H9 (cell line): ENCODE results near the gene LDHAL6B. TPM values are rescaled to one million over a fixed set of nuclear protein-coding genes. Genes with fewer than 3 reads are reported as not detected.

Source experiments
- DNase-seq: peaks from one replicate; pipeline ENCODE4 v3.0.0-alpha.2; 2017
- H2AFZ ChIP-seq: one replicate; pipeline ENCODE4 v1.6.1; 2013; ENCODE audit warnings: mild to moderate bottlenecking, low read length, control low read depth, moderate library complexity
- H2AK5ac ChIP-seq: 2 replicates; pipeline ENCODE4 v1.6.1; 2013; ENCODE audit warnings: low read length, control low read depth, mixed read lengths; ENCODE audit not compliant: insufficient read length
- H2BK120ac ChIP-seq: one replicate; pipeline ENCODE4 v1.6.1; 2013; ENCODE audit warnings: low read depth, mild to moderate bottlenecking, low read length, control low read depth, inconsistent platforms; ENCODE audit not compliant: poor library complexity, severe bottlenecking
- H2BK12ac ChIP-seq: 2 replicates; pipeline ENCODE4 v1.6.1; 2013; ENCODE audit warnings: low read length, control low read depth, mixed read lengths, low read depth; ENCODE audit not compliant: insufficient read length
- H2BK15ac ChIP-seq: 2 replicates; pipeline ENCODE4 v1.6.1; 2013; ENCODE audit warnings: low read depth, low read length, control low read depth
- H2BK20ac ChIP-seq: one replicate; pipeline ENCODE4 v1.6.1; 2013; ENCODE audit warnings: low read depth, mild to moderate bottlenecking, low read length, control low read depth, inconsistent platforms; ENCODE audit not compliant: poor library complexity, severe bottlenecking
- H2BK5ac ChIP-seq: 2 replicates; pipeline ENCODE4 v1.6.1; 2013; ENCODE audit warnings: low read length, control low read depth, mixed read lengths; ENCODE audit not compliant: insufficient read length
- H3K14ac ChIP-seq: 2 replicates; pipeline ENCODE4 v1.6.1; 2013; ENCODE audit warnings: low read length, control low read depth; ENCODE audit not compliant: insufficient read depth
- H3K18ac ChIP-seq: 2 replicates; pipeline ENCODE4 v1.6.1; 2013; ENCODE audit warnings: low read depth, mild to moderate bottlenecking, mixed read lengths, low read length, control low read depth; ENCODE audit not compliant: insufficient read length
- H3K23ac ChIP-seq: 2 replicates; pipeline ENCODE4 v1.6.1; 2013; ENCODE audit warnings: low read length, control low read depth, mixed read lengths, low read depth; ENCODE audit not compliant: insufficient read length
- H3K23me2 ChIP-seq: 2 replicates; pipeline ENCODE4 v1.6.1; 2013; ENCODE audit warnings: low read depth, mild to moderate bottlenecking, mixed read lengths, low read length, control low read depth; ENCODE audit not compliant: insufficient read length, poor library complexity, severe bottlenecking
- H3K27ac ChIP-seq: 2 replicates; pipeline ENCODE4 v1.5.1; 2013; ENCODE audit warnings: low read length, control low read depth, mixed read lengths, low read depth; ENCODE audit not compliant: insufficient read length
- H3K27me3 ChIP-seq: 2 replicates; pipeline ENCODE4 v1.6.1; 2013; ENCODE audit warnings: low read length, control low read depth, inconsistent platforms; ENCODE audit not compliant: insufficient read depth
- H3K4ac ChIP-seq: 2 replicates; pipeline ENCODE4 v1.6.1; 2013; ENCODE audit warnings: low read depth, mild to moderate bottlenecking, control low read depth, inconsistent platforms, low read length, moderate library complexity
- H3K4me1 ChIP-seq: 2 replicates; pipeline ENCODE4 v1.6.1; 2013; ENCODE audit warnings: low read length, control low read depth, inconsistent platforms; ENCODE audit not compliant: insufficient read depth
- H3K4me2 ChIP-seq: 2 replicates; pipeline ENCODE4 v1.6.1; 2013; ENCODE audit warnings: low read length, control low read depth, mixed read lengths; ENCODE audit not compliant: insufficient read length, insufficient read depth
- H3K56ac ChIP-seq: 2 replicates; pipeline ENCODE4 v1.6.1; 2013; ENCODE audit warnings: low read depth, mild to moderate bottlenecking, mixed read lengths, low read length, control low read depth; ENCODE audit not compliant: insufficient read length
- H3K79me1 ChIP-seq: 2 replicates; pipeline ENCODE4 v1.6.1; 2013; ENCODE audit warnings: low read depth, mild to moderate bottlenecking, moderate library complexity, low read length, control low read depth, inconsistent platforms; ENCODE audit not compliant: insufficient read depth, poor library complexity, severe bottlenecking
- H3K79me2 ChIP-seq: 2 replicates; pipeline ENCODE4 v1.6.1; 2013; ENCODE audit warnings: low read length, control low read depth, inconsistent platforms; ENCODE audit not compliant: insufficient read depth
- H3K9ac ChIP-seq: 2 replicates; pipeline ENCODE4 v1.6.1; 2013; ENCODE audit warnings: low read length, control low read depth, mixed read lengths; ENCODE audit not compliant: insufficient read length; ENCODE audit errors: extremely low read depth
- H3K9me3 ChIP-seq: one replicate; pipeline ENCODE4 v1.6.1; 2013; ENCODE audit warnings: low read depth, low read length, inconsistent platforms; ENCODE audit not compliant: control insufficient read depth
- H3T11ph ChIP-seq: one replicate; pipeline ENCODE4 v1.6.1; 2013; ENCODE audit warnings: mild to moderate bottlenecking, low read length, control low read depth, inconsistent platforms
- H4K20me1 ChIP-seq: one replicate; pipeline ENCODE4 v1.6.1; 2013; ENCODE audit not compliant: control insufficient read depth, insufficient read length, insufficient read depth
- H4K5ac ChIP-seq: 2 replicates; pipeline ENCODE4 v1.6.1; 2013; ENCODE audit warnings: low read depth, mild to moderate bottlenecking, mixed read lengths, low read length, control low read depth; ENCODE audit not compliant: insufficient read length
- H4K8ac ChIP-seq: replicated peaks from 2 replicates; pipeline ENCODE4 v1.6.1; 2013; ENCODE audit warnings: low read length, control low read depth, mixed read lengths, low read depth; ENCODE audit not compliant: insufficient read length
- H4K91ac ChIP-seq: 2 replicates; pipeline ENCODE4 v1.6.1; 2013; ENCODE audit warnings: low read depth, mild to moderate bottlenecking, moderate library complexity, mixed read lengths, low read length, control low read depth; ENCODE audit not compliant: insufficient read length
- H3K27ac Mint-ChIP-seq, 3 experiments: 2 replicates in 2 of 3; 3 replicates in 1 of 3; pipeline ENCODE4 v1.8.0; 2020 to 2021; ENCODE audit warnings: mixed read lengths in 3 of 3, mild to moderate bottlenecking in 1 of 3, moderate library complexity in 1 of 3
- H3K27me3 Mint-ChIP-seq: 2 replicates; pipeline ENCODE4 v1.8.0; 2021; ENCODE audit warnings: low read depth, mild to moderate bottlenecking, moderate library complexity, mixed read lengths
- H3K36me3 Mint-ChIP-seq, 3 experiments: 2 replicates in 2 of 3; 3 replicates in 1 of 3; pipeline ENCODE4 v1.8.0; 2020 to 2021; ENCODE audit warnings: low read depth in 3 of 3, mixed read lengths in 3 of 3; ENCODE audit not compliant: insufficient read depth in 1 of 3
- H3K4me1 Mint-ChIP-seq, 2 experiments: 2 replicates each; pipeline ENCODE4 v1.8.0; 2020; ENCODE audit warnings: mixed read lengths in 2 of 2
- H3K4me3 Mint-ChIP-seq, 2 experiments: 2 replicates in 1 of 2; 3 replicates in 1 of 2; pipeline ENCODE4 v1.8.0; 2020 to 2021; ENCODE audit warnings: mild to moderate bottlenecking in 2 of 2, mixed read lengths in 2 of 2, moderate library complexity in 1 of 2
- H3K9me3 Mint-ChIP-seq, 2 experiments: 2 replicates in 1 of 2; 3 replicates in 1 of 2; pipeline ENCODE4 v1.8.0; 2020; ENCODE audit warnings: mild to moderate bottlenecking in 2 of 2, mixed read lengths in 2 of 2, moderate library complexity in 1 of 2
- CTCF ChIP-seq: fragments of 200-600 bp; sonication (generic); conservative IDR thresholded peaks from 3 replicates; pipeline ENCODE4 v1.8.0; 2021; ENCODE audit warnings: antibody characterized with exemption, mild to moderate bottlenecking
- WGBS: extraction: QIAGEN DNeasy Blood & Tissue Kit; methylation state at CpG from one replicate; pipeline ENCODE4 v1.1.7; 2013; ENCODE audit warnings: missing lambda C conversion rate, low lambda C conversion rate, mixed read lengths; ENCODE audit not compliant: insufficient read length; ENCODE audit errors: extremely low coverage; 5-methylcytosine and 5-hydroxymethylcytosine counted together
- total RNA-seq: library from RNA; stranded (reverse); gene quantifications from 2 replicates; pipeline ENCODE4 v1.2.1, GENCODE V29; 2021

The LDHAL6B gene
- total RNA-seq, 1 experiment from 2014 or later = not detected

GRCh38 chr15:59229453-59229852, 22.8 kb downstream of the LDHAL6B start:
- H3K14ac ChIP-seq = no peak overlapping the region
- Mint-ChIP-seq H3K9me3 (no peaks in the 10 kb centered on the region), H3K27ac (no peak overlapping the region), H3K4me3 (no peak overlapping the region), H3K36me3 (peaks cover 2 to 22% (median 20%) of the 10 kb centered on the region in 3 experiments; a peak in 6 of 7 replicates), H3K4me1 (peaks cover 0 to 4% of the 10 kb centered on the region in 2 experiments; a peak in 1 of 4 replicates), H3K27me3 (no peaks in the 10 kb centered on the region)
- H3K4ac ChIP-seq = no peak overlapping the region
- no peaks in the 10 kb centered on the region for H4K20me1 ChIP-seq
- H3K23me2 ChIP-seq = no peaks in the 10 kb centered on the region
- no peak overlapping the region for H2BK20ac ChIP-seq
- no peak overlapping the region for H2AK5ac ChIP-seq
- no CpG with 5 or more reads among the region's 3 CpGs for WGBS
- no peak overlapping the region for H3K23ac ChIP-seq
- H4K8ac ChIP-seq = no peak overlapping the region
- H3K56ac ChIP-seq = no peak overlapping the region
- TF ChIP-seq CTCF = no peak
- H2BK120ac ChIP-seq = no peak overlapping the region
- H4K5ac ChIP-seq = no peak overlapping the region
- no peak overlapping the region for H2AFZ ChIP-seq
- no peak for DNase-seq
- H4K91ac ChIP-seq = no peak overlapping the region
- H3K9me3 ChIP-seq = no peaks in the 10 kb centered on the region
- H3K4me1 ChIP-seq = 0 out of 2 replicates have a peak, but pooled peaks cover 2% of the 10 kb centered on the region
- H3K79me1 ChIP-seq = no peaks in the 10 kb centered on the region
- no peak overlapping the region for H2BK12ac ChIP-seq
- no peak overlapping the region for H2BK15ac ChIP-seq
- no peak overlapping the region for H3K4me2 ChIP-seq
- no peak overlapping the region for H2BK5ac ChIP-seq
- H3K79me2 ChIP-seq = no peaks in the 10 kb centered on the region
- H3K18ac ChIP-seq = no peak overlapping the region
- H3K27ac ChIP-seq = no peak overlapping the region
- H3T11ph ChIP-seq = no peak overlapping the region
- H3K27me3 ChIP-seq = no peaks in the 10 kb centered on the region
- no peak overlapping the region for H3K9ac ChIP-seq
